LNCaP clone FGC (cell line): ENCODE measurements around the gene STIM2.

ENCODE experiments used
- DNase-seq: peaks from one replicate; pipeline ENCODE4 v3.0.0-alpha.2; 2011; ENCODE audit warnings: low read depth
- H3K4me3 ChIP-seq: 2 replicates; pipeline ENCODE4 v1.5.1; 2011; ENCODE audit warnings: mild to moderate bottlenecking, low read depth, low read length, control low read depth
- TF ChIP-seq, protein P1 (sequence below): IDR thresholded peaks from 2 replicates; pipeline ENCODE4 v1.5.1; 2012; ENCODE audit warnings: mild to moderate bottlenecking; ENCODE audit not compliant: control insufficient read depth, insufficient read depth; ENCODE audit errors: extremely low read depth

Gene STIM2

DNA sequence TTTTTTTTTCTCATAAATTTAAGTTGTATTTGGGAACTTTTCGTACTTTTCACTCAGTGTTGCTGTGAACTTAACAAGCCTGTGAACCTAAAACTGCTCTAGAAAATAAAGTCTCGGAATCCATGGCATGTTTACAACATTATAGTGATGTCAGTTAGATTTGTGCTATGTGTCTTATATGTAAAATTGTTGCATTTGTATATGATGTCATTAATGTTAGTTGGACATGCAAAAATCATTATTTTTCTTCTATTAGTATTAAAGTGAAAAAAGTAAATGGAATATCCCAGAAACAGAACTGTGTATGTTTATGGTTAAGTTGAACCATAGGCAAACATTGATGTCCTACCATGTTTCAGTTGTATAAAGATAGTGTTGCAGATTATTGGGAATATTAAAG lies 85.2 kb downstream of the STIM2 start:
- no peak overlapping the region for H3K4me3 ChIP-seq
- DNase-seq: no peak
- TF ChIP-seq, protein P1, sequence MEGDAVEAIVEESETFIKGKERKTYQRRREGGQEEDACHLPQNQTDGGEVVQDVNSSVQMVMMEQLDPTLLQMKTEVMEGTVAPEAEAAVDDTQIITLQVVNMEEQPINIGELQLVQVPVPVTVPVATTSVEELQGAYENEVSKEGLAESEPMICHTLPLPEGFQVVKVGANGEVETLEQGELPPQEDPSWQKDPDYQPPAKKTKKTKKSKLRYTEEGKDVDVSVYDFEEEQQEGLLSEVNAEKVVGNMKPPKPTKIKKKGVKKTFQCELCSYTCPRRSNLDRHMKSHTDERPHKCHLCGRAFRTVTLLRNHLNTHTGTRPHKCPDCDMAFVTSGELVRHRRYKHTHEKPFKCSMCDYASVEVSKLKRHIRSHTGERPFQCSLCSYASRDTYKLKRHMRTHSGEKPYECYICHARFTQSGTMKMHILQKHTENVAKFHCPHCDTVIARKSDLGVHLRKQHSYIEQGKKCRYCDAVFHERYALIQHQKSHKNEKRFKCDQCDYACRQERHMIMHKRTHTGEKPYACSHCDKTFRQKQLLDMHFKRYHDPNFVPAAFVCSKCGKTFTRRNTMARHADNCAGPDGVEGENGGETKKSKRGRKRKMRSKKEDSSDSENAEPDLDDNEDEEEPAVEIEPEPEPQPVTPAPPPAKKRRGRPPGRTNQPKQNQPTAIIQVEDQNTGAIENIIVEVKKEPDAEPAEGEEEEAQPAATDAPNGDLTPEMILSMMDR: no peak

- DNase-seq: no peak
- no peak overlapping the region for H3K4me3 ChIP-seq
- TF ChIP-seq, protein P1: no peak
Measured at GRCh38 chr4:26947318-26947717, 86.7 kb downstream of the STIM2 start.

GRCh38 chr4:26950446-26950845 lies 89.8 kb downstream of the STIM2 start:
- TF ChIP-seq, protein P1: no peak
- no peak overlapping the region for H3K4me3 ChIP-seq
- DNase-seq: no peak

DNA sequence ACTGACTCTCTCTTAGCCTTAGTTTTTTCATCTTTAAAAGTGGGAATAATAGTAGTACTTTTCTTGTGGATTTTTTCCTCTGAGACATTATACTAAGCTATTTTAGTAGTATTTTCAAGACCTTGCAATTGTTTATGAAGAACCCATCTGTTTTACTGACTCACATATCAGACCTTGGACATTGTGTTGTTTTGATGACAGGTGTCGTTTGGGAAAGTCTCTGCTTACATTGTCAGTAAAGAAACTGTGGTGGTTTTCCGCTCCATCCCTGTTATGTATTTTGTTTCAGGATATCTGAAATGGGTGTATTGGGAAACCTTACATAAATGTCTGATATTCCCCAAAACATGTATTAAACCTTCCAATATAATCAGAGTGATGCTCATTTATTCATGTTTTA lies 92.2 kb downstream of the STIM2 start:
- H3K4me3 ChIP-seq: no peak overlapping the region
- no peak for DNase-seq
- TF ChIP-seq, protein P1: no peak

DNA sequence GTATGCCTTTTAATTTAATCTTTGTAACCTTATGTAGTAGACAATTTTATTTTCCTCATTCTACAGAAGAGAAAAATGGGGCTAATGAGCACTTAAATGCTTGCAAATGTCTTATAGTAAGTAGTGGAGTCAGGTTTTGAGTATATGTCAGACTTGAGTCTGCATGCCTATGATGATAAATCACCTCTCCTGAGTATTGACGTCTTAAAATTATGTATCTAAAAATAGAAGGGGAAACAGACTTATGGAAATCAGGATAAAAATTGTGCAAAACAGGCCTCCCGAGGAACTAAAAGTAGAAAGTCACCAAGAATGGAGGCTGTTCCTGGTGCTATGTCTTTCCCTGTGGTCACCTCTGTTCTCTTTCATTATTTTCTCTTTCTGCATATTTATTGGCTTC lies 92.7 kb downstream of the STIM2 start:
- no peak overlapping the region for H3K4me3 ChIP-seq
- TF ChIP-seq, protein P1: no peak
- DNase-seq: no peak

- H3K4me3 ChIP-seq: no peak overlapping the region
- no peak for DNase-seq
- TF ChIP-seq, protein P1: no peak
Measured at GRCh38 chr4:26953770-26954423, 93.3 kb downstream of the STIM2 start.

DNA sequence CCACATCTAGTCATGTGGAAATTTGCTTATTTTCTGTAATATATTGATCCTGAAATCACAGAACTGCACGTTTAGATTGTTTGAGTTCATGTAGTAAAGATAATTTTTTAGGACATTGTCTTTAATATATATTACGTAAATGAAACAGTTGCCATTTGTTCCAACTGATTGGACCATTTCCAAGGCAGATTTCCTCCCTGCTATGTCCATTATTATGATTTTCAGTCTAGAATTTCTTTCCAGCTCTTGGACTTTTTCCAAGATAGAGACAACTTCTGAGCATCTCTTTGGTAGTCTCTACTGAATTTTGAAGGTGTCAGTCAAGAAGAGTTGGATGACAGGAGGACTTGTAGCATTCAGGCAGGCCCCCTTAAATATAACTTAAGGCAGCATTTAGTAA lies 94.6 kb downstream of the STIM2 start:
- TF ChIP-seq, protein P1: no peak
- H3K4me3 ChIP-seq: no peak overlapping the region

More for the DNA sequence above, 94.6 kb downstream of the STIM2 start:
- DNase-seq: no peak
